WI38 (cell line): ENCODE results near the gene ETF1.

ENCODE experiments used
- H3K4me3 ChIP-seq: 2 replicates; pipeline ENCODE4 v1.5.1; 2011; ENCODE audit warnings: low read depth, mild to moderate bottlenecking, control low read depth, low read length
- TF ChIP-seq, protein P1 (sequence below): IDR thresholded peaks from 2 replicates; pipeline ENCODE4 v1.5.1; 2012; ENCODE audit warnings: low read depth, mild to moderate bottlenecking, control low read depth, low read length

ETF1 gene

DNA sequence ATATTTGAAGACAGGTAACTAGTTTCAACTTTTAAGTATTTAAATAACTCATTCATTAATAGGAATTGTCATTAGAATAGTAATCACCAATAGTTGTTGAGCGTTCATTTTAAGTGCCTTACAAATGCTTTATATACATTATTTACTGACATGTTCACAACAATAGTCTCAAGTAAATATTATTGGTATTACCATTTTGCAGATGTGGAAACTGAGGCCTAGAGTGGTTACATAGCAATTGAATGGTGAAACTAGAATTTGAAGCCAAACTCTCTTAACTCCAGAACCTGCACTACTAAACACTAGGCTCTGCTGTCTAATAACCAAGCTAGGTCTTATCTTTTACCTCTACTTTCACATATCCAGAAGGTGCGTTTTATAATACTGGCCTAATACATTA, 37.0 kb upstream of the ETF1 start:
- TF ChIP-seq, protein P1, sequence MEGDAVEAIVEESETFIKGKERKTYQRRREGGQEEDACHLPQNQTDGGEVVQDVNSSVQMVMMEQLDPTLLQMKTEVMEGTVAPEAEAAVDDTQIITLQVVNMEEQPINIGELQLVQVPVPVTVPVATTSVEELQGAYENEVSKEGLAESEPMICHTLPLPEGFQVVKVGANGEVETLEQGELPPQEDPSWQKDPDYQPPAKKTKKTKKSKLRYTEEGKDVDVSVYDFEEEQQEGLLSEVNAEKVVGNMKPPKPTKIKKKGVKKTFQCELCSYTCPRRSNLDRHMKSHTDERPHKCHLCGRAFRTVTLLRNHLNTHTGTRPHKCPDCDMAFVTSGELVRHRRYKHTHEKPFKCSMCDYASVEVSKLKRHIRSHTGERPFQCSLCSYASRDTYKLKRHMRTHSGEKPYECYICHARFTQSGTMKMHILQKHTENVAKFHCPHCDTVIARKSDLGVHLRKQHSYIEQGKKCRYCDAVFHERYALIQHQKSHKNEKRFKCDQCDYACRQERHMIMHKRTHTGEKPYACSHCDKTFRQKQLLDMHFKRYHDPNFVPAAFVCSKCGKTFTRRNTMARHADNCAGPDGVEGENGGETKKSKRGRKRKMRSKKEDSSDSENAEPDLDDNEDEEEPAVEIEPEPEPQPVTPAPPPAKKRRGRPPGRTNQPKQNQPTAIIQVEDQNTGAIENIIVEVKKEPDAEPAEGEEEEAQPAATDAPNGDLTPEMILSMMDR, result no peak
- no peak overlapping the region for H3K4me3 ChIP-seq

DNA sequence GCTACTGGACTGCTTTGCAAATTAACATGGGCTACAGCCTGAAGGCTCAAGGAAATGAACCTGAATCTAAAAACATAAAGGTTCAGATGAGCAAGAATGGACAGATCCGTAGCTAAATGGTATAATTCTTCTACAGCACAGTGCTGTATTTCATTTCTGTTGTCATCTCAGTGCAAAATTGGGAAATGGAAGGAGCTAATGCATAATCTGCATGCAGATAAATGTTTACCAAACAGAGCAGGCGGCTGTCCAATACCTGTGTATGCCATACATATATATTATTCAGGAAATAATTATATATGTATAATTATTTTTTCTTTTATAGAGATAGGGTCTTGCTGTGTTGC, 36.5 kb upstream of the ETF1 start:
- H3K4me3 ChIP-seq, result no peak overlapping the region
- TF ChIP-seq, protein P1, result no peak

DNA sequence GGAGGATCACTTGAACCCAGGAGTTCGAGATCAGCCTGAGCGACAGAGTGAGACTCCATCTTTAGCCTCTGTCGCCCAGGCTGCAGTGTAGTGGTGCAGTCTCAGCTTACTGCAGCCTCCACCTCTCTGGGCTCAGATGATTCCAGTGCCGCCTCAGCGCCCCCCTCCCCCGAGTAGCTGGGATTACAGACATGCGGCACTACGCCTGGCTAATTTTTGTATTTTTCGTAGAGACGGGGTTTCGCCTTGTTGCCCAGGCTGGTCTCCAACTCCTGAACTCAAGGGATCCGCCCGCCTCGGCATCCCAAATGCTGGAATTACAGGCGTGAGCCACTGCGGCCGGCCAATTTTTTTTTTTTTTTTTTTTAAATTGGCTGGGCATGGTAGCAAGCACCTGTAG, 34.4 kb upstream of the ETF1 start:
- no peak overlapping the region for H3K4me3 ChIP-seq

GRCh38 chr5:138575194-138576015, 32.4 kb upstream of the ETF1 start, which contains the start of gene HSPA9:
HSPA9 (minus strand) TSS chr5:138575401; CDS start chr5:138575318, 83 bp downstream.
- TF ChIP-seq, protein P1, result no peak
- H3K4me3 ChIP-seq, result peak within 1 kb of the TSS; percentile 99

More for the DNA sequence above, 34.4 kb upstream of the ETF1 start:
- TF ChIP-seq, protein P1, result no peak

GRCh38 chr5:138574744-138575193, 31.7 kb upstream of the ETF1 start:
- TF ChIP-seq, protein P1, result no peak
- H3K4me3 ChIP-seq, result peak overlapping the region; percentile 99

- H3K4me3 ChIP-seq, result peak overlapping the region; percentile 99
- TF ChIP-seq, protein P1, result no peak
Measured at GRCh38 chr5:138573949-138574670, 31.1 kb upstream of the ETF1 start.

GRCh38 chr5:138573223-138573622, 30.2 kb upstream of the ETF1 start:
- TF ChIP-seq, protein P1, result no peak
- H3K4me3 ChIP-seq, result no peak overlapping the region; the same call in none of the 2 replicates
